Measurements from ENCODE around the gene DAZAP1. TPM values are rescaled to one million over a fixed set of nuclear protein-coding genes. Genes with fewer than 3 reads are reported as not detected.

The DAZAP1 gene
- total RNA-seq, 1 experiment from 2014 or later: 177 TPM

DNA sequence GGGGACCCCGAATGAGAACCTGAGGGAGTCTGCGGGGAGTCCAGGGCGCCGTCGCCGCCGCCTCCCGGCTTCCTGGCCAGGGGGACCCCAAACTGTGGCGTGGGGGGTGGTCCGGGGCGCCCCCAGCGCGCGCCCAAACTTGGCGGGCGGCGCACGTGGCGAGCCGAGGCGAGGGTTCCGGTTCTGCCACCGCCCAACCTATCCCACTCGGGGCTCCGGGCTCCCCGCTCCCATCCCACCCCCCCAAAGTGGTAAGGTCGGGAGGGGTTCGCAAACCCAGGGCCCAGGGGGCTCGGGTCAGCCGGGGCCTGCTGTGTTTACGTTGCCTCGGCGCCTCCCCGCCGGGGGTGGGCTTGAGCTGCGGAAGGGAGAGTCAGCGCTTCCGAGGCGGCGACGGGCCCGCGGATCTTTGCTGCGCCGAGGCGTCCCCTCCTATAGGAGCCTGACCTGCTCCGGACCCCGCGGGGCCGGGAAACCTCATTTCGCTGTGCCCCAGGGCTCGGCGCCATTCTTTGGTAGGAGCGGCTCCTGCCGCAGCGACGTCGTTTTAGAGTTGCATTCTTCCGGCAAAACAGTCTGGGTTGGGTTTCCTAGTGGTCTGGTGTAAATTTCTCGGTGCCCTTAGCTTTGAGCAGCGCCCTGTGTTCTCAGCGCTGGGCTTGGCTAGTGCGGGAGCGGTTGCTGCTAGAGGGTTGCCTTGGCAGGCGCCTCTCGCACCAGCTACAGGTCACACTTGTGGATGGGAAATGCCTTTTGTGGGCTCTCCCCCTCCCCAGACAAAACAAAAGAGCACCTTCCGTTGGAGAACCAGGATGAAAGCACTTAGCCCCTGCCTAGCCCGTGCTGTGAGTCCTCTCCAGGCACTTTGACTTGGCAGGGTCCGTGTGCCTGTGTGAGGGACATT, 1.2 kb downstream of the DAZAP1 start:
- TF ChIP-seq EZH2phosphoT487 (IDR thresholded peaks at IDR 0.05; ENCODE audit: borderline replicate concordance, low read length): no peak
- TF ChIP-seq, protein P1, sequence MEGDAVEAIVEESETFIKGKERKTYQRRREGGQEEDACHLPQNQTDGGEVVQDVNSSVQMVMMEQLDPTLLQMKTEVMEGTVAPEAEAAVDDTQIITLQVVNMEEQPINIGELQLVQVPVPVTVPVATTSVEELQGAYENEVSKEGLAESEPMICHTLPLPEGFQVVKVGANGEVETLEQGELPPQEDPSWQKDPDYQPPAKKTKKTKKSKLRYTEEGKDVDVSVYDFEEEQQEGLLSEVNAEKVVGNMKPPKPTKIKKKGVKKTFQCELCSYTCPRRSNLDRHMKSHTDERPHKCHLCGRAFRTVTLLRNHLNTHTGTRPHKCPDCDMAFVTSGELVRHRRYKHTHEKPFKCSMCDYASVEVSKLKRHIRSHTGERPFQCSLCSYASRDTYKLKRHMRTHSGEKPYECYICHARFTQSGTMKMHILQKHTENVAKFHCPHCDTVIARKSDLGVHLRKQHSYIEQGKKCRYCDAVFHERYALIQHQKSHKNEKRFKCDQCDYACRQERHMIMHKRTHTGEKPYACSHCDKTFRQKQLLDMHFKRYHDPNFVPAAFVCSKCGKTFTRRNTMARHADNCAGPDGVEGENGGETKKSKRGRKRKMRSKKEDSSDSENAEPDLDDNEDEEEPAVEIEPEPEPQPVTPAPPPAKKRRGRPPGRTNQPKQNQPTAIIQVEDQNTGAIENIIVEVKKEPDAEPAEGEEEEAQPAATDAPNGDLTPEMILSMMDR (conservative IDR thresholded peaks at IDR 0.05; ENCODE audit: low read depth, low read length): no peak
- no peak for TF ChIP-seq EZH2 (IDR thresholded peaks at IDR 0.05; ENCODE audit: low read length, unreplicated experiment)
- DNase-seq (peak; percentile 22), ATAC-seq (peak; percentile 21)
- no peaks in the 10 kb centered on the region for H3K9me3 ChIP-seq (ENCODE audit: low read length)
- H3K4me2 ChIP-seq (ENCODE audit: low read length): peak overlapping the region; percentile 90
- ChIA-PET CTCF (no interaction called here), POLR2A (ENCODE audit: unreplicated experiment) (no interaction called here)
- peaks cover 34% of the 10 kb centered on the region for H4K20me1 ChIP-seq (ENCODE audit: low read length)
- no peaks in the 10 kb centered on the region for H3K36me3 ChIP-seq (ENCODE audit: low read depth, low read length)
- H2AFZ ChIP-seq (ENCODE audit: low read length): no peak overlapping the region
- TSS peak; percentile 56 for BruUV-seq (replicated peaks)
- H3K27me3 ChIP-seq (ENCODE audit: low read length): no peaks in the 10 kb centered on the region
- H3K79me2 ChIP-seq (ENCODE audit: low read length): peaks cover 58% of the 10 kb centered on the region
- H3K9me2 ChIP-seq (replicated peaks; ENCODE audit: low read length): no peaks in the 10 kb centered on the region
- no peaks in the 10 kb centered on the region for H3F3A ChIP-seq (ENCODE audit: low read length, unreplicated experiment)
- intact Hi-C loops (cut with micrococcal nuclease): no loop called here
- H3K4me1 ChIP-seq (ENCODE audit: insufficient read depth, low read length): peaks cover 28% of the 10 kb centered on the region
- peak overlapping the region; percentile 77 for H3K27ac ChIP-seq (ENCODE audit: low read length)
- peak overlapping the region; percentile 100 for H3K9ac ChIP-seq (ENCODE audit: low read length)
- H3K4me3 ChIP-seq (ENCODE audit: low read length): peak overlapping the region; percentile 80

DNA sequence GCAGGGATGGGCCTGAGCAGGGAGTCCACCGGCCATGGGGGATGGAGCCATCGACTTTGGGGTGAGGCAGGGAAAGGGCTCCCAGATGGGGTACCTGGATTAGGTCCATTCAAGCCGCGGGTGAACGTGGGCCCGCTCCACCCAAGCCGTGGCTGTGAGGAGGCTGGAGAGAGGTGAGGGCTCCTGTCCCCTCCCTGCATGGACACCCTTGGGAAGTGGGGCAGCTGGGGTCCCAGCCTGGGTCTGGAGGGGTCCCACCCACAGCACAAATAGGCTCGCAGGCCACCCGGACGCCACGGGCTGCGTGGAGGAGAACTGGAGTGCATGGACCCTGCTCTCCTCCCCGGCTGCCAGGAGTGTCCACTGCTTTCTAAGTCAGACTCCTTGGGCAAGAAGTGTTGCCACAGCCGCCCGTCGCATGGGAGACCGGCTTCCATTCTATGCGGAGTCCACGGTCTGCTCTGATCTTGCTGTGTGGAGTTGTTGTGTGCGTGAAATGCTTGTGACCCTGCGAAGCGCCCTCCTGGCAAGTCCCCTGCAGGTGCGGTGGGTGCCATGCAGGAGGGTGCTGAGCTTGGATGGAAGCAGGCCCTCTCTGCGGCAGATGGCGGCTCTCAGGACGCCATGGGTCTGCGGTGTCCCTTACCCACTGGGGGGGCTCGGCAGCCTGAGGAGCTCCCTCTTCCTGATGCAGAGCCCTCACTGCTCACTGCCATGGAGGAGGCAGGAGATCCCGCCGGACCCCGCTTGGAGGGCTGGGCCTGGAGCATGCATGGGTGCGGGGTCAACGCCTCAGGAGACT, 2.0 kb downstream of the DAZAP1 start:
- H4K20me1 ChIP-seq (ENCODE audit: low read length): peaks cover 34% of the 10 kb centered on the region
- DNase-seq (no peak), ATAC-seq (no peak)
- peak overlapping the region; percentile 100 for H3K9ac ChIP-seq (ENCODE audit: low read length)
- H2AFZ ChIP-seq (ENCODE audit: low read length): no peak overlapping the region
- H3K36me3 ChIP-seq (ENCODE audit: low read depth, low read length): no peaks in the 10 kb centered on the region
- BruUV-seq (replicated peaks): no TSS peak
- ChIA-PET POLR2A (ENCODE audit: unreplicated experiment) (no interaction called here), CTCF (interaction anchor here (0.5 kb wide), 1 partner anchor 118 kb away, joined by 16 read pairs; no protein-coding TSS in a partner anchor)
- no peaks in the 10 kb centered on the region for H3K27me3 ChIP-seq (ENCODE audit: low read length)
- TF ChIP-seq EZH2phosphoT487 (IDR thresholded peaks at IDR 0.05; ENCODE audit: borderline replicate concordance, low read length): no peak
- TF ChIP-seq EZH2 (IDR thresholded peaks at IDR 0.05; ENCODE audit: low read length, unreplicated experiment): no peak
- no peaks in the 10 kb centered on the region for H3K9me3 ChIP-seq (ENCODE audit: low read length)
- intact Hi-C loops (cut with micrococcal nuclease): no loop called here
- H3K27ac ChIP-seq (ENCODE audit: low read length): peak overlapping the region; percentile 77
- peaks cover 67% of the 10 kb centered on the region for H3K79me2 ChIP-seq (ENCODE audit: low read length)
- no peaks in the 10 kb centered on the region for H3F3A ChIP-seq (ENCODE audit: low read length, unreplicated experiment)
- peak overlapping the region; percentile 90 for H3K4me2 ChIP-seq (ENCODE audit: low read length)
- H3K4me3 ChIP-seq (ENCODE audit: low read length): peak overlapping the region; percentile 80
- no peaks in the 10 kb centered on the region for H3K9me2 ChIP-seq (replicated peaks; ENCODE audit: low read length)
- peaks cover 28% of the 10 kb centered on the region for H3K4me1 ChIP-seq (ENCODE audit: insufficient read depth, low read length)

DNA sequence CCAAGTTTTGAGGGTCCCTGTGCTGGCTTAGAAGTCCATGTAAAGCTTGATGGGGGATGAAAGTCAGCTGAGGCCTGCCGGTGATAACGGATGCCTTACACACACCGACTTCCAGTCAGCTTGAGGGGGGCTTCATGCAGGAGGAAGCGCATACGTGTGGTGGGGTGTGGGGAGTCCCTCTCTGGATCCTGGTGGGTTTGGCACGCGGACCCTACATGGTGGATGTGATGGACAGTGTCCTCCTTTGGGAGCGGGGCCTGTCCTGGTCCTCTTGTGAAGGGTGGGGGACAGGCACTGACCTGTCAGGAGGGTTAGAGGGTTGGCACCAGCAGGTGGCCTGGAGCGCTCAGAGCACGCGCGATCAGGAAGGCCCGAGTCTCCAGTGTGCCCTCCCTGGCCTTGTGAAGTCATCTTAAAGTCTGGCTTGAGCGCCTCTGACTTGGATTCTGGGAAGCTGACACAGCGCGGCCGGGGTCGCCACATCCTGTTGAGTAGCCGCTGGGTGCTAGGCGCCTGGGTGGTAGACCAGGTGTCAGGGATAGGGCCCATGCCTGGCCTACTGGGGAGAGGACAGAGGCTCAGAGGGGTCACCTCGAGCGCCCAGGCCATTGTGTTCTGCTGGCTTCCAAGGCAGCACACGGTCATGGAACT, 2.9 kb downstream of the DAZAP1 start:
- no peak overlapping the region for H2AFZ ChIP-seq (ENCODE audit: low read length)
- peaks cover 6% of the 10 kb centered on the region for H3F3A ChIP-seq (ENCODE audit: low read length, unreplicated experiment)
- ChIA-PET CTCF (no interaction called here), POLR2A (ENCODE audit: unreplicated experiment) (no interaction called here)
- no TSS peak for BruUV-seq (replicated peaks)
- no peak overlapping the region for H3K27ac ChIP-seq (ENCODE audit: low read length)
- DNase-seq: peak; percentile 18
- peak overlapping the region; percentile 100; the same call in 1 of the 2 replicates for H3K9ac ChIP-seq (ENCODE audit: low read length)
- no peaks in the 10 kb centered on the region for H3K27me3 ChIP-seq (ENCODE audit: low read length)
- ATAC-seq: no peak; the same call in 1 of the 2 replicates
- no peaks in the 10 kb centered on the region for H3K36me3 ChIP-seq (ENCODE audit: low read depth, low read length)
- H3K4me3 ChIP-seq (ENCODE audit: low read length): peak overlapping the region; percentile 80
- no peaks in the 10 kb centered on the region for H3K9me3 ChIP-seq (ENCODE audit: low read length)
- H3K4me2 ChIP-seq (ENCODE audit: low read length): peak overlapping the region; percentile 90
- H4K20me1 ChIP-seq (ENCODE audit: low read length): peaks cover 34% of the 10 kb centered on the region
- H3K4me1 ChIP-seq (ENCODE audit: insufficient read depth, low read length): peaks cover 34% of the 10 kb centered on the region
- peaks cover 74% of the 10 kb centered on the region for H3K79me2 ChIP-seq (ENCODE audit: low read length)
- intact Hi-C loops (cut with micrococcal nuclease): no loop called here
- TF ChIP-seq EZH2phosphoT487 (IDR thresholded peaks at IDR 0.05; ENCODE audit: borderline replicate concordance, low read length) (no peak), EZH2 (IDR thresholded peaks at IDR 0.05; ENCODE audit: low read length, unreplicated experiment) (no peak)
- TF ChIP-seq, protein P1 (conservative IDR thresholded peaks at IDR 0.05; ENCODE audit: low read depth, low read length): no peak
- no peaks in the 10 kb centered on the region for H3K9me2 ChIP-seq (replicated peaks; ENCODE audit: low read length)
